Measurements from ENCODE around the gene EWSR1. TPM values are rescaled to one million over a fixed set of nuclear protein-coding genes. Genes with fewer than 3 reads are reported as not detected.

The EWSR1 gene
- total RNA-seq, 1 donor from 2014 or later: 205 TPM

DNA sequence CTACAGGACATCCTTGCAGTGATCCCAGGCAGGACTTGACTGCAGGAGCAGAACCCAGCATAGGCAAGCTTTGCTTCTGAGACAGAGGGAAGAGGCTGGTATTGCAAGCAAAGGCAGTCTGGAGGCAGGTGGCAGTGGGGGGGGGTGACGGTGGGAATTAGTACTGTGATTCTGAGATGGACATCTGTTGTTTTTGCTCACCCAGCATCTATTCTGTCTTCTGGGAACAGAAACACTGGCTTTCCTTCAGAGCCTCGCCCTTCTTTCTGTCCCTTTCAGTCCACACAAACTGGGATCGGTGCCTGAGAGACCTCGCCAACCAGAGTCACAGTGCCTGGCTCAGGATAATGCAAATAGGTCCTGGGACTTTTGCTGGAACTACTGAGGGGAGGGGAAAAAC lies 78.6 kb downstream of the EWSR1 start:
- FAIRE-seq: no peak
- no peak for DNase-seq (ENCODE audit: low spot score in 2 of 2)

DNA sequence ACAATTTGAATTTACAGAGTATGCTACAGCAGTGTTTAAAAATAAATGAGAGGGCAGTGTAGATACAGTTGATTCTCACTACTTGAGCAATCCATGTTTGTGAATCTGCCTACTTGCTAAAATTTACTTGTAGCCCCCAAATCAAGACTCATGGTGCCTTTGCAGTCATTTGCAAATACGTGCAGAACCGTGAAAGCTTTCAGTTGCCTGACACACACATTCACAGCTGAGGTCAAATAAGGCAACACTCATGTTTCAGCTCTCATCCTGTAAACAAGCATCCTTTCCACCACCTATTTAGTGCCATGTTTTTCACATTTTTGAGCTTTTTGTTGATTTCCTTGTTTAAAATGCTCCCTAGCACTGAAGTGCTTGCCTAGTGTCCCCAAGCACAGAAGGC lies 80.0 kb downstream of the EWSR1 start:
- FAIRE-seq (no peak), DNase-seq (ENCODE audit: low spot score in 2 of 2) (no peak)

DNA sequence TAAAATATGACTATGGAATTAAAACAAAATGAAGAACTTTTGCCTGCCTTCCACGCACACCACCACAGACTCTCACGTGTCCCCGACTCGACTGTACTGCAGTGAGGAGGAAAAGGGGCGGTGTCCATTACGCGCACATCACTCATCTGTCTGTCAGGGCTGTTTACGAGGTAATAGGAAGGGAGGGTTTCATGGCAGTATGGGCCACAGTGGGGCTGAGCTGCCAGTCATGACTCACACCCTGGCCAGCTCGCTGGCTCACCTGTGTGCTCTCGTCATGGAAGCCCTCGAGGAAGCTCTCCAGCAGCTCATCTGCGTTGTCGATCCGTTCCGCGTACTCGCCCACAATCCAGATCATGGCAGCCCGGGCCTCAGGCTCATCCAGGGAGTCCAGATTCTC lies 80.9 kb downstream of the EWSR1 start:
- FAIRE-seq: no peak
- DNase-seq (ENCODE audit: low spot score in 2 of 2): no peak

Small RNA genes lying within 50 kb of the gene (small RNA-seq; reads per million reads assigned to genes)
- not detected for gene MIR3653

Other genes starting within 250 kb of the EWSR1 start
- 0.41 TPM for gene C22orf31, start 206.4 kb upstream of the EWSR1 start, total RNA-seq
- gene KREMEN1, start 195.2 kb upstream of the EWSR1 start, total RNA-seq: 6.9 TPM
- 33.8 TPM for gene EMID1, start 62.4 kb upstream of the EWSR1 start, total RNA-seq
- 14.7 TPM for gene RHBDD3, start 287 bp upstream of the EWSR1 start, total RNA-seq
- 2.9 TPM for gene GAS2L1, start 38.4 kb downstream of the EWSR1 start, total RNA-seq
- gene RASL10A, start 47.4 kb downstream of the EWSR1 start, total RNA-seq: 2.0 TPM
- gene AP1B1, start 120.3 kb downstream of the EWSR1 start, total RNA-seq: 44.8 TPM
- gene RFPL1, start 170.3 kb downstream of the EWSR1 start, total RNA-seq: under 0.01 TPM
- 0.41 TPM for gene NEFH, start 211.9 kb downstream of the EWSR1 start, total RNA-seq

Measured in frontal cortex (tissue), 4 donors.